M059J (cell line): ENCODE data around the gene SPRR2E. TPM values are rescaled to one million over a fixed set of nuclear protein-coding genes. Genes with fewer than 3 reads are reported as not detected.
"Not testable (repeated sequence)": the region's sequence is repeated elsewhere in the genome, so short reads cannot be mapped to it uniquely, and the experiment has no call there.

Source experiments
- DNase-seq: peaks from one replicate; pipeline ENCODE4 v3.0.0-alpha.2; 2012; ENCODE audit warnings: low read depth
- total RNA-seq: library from RNA; depleted of rRNA; stranded (reverse); fragments of >200 nt; shearing (Covaris generic); gene quantifications from 2 replicates; pipeline ENCODE4 v1.2.3, GENCODE V29; 2014; rRNA removed

Gene SPRR2E
- total RNA-seq, 1 experiment from 2014 or later: not detected

DNA sequence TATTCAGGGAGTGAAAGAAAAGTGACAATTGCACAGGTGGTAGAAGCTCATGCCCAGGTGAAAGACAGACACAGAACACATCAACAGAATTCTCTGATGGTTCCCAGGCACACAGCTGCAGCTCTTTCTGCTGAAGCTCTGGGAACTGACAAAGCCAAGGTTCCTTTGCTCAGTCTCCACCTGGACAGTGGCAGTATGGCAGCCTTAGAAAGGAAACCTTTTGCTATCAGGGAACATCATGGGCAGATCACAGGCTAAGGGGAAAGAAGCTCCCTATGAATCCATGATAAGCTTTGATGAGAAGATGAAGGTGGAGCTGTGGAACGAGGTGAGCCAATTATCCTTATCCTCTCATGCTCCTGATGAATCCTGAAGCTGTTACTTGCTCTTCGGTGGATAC is 24.1 kb downstream of the SPRR2E start:
- DNase-seq: no peak

DNA sequence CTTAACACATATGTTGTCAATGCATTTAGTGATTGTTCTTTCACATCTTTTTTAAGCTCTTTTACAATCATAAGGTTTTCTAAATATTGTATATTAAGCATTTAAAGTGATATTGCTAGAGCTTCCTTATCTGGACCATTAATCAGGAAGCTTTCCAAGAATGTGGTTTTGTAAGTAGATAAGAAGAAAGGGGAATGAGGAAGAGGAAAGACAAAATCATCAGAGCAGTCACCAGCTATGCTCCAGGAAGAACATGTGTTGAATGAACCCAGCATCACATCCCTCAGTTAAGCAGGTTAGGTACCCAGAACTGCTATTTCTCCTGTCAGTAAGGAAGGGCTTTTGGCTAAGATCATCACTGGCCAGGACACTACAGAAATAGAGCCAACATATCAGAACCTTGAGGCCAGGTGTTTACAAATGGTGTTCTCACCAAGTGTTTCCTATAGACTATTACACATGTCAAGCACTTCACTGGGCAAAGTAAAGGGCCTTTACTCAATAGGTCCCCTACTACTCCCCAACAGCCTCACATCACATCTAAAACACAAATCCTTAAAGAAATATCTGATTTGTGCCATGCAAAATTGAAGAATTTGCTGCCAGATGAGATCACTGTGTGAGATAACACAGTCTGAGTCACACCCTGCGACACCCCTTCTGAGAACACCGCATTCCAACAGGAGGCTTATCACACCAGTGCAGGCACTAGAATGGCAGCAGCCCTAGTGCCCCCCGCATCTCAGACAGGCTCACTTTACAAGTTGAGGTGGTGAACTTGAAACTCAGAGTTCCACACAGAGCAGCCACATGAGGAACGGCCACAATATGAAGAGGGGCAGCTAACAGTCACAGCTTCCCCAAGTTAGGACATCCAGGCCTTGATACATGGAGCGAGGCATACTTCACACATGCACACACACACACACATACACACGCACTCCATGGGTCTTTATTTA is 35.2 kb downstream of the SPRR2E start:
- DNase-seq: peak; percentile 1

GRCh38 chr1:153058154-153058553 is 36.2 kb downstream of the SPRR2E start:
- DNase-seq: no peak

DNA sequence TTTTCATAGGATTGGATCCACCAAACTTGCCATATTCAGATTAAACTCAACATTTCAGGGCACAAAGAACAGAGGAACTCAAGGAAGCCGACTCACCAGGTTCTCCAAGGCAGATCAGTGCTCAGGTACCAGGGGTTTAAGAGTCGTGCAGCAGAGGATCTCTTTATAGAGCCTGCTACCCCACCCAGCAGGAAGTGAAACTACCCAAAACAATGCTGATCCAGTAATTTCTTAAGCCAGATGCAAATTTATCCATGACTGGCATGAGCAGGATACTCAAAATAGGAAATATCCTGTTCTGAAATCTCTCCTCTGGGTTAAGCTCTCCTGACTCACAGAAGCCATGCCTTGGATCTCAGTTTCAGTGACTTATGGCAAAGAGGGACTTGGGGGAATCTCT is 37.0 kb downstream of the SPRR2E start, which contains the start of gene SPRR2A:
TSS of gene SPRR2A (minus strand) at position 138 of the 400 bp plus-strand sequence. CDS start 777 bp downstream, outside the sequence.
- DNase-seq: no peak

- not testable (repeated sequence) for DNase-seq
Observed at GRCh38 chr1:153056111-153056510, 38.2 kb downstream of the SPRR2E start.

DNA sequence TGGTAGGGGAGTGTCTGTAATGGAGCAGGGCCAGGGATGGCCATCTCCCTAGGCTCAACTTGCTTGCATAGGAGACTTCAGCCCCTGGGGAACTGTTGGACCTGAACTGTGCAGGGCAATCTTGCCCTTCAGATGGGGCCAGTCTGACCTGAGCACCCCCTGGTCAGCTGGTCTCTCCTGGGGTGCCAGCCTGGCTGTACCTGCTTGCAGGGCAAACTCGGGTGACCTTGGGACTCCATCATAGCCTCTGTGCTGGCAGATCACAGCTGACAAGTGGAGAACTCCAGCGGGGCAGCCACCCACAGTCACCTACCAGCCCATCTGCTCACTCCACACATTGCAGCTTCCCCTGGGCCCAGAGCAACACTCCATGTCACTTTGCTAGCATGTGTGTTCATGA is 45.1 kb downstream of the SPRR2E start:
- DNase-seq: no peak

Other genes with a start within 250 kb of the SPRR2E start
- not detected in 2 replicates for gene LCE7A, start 234.5 kb downstream of the SPRR2E start, total RNA-seq
- gene SMCP, start 216.2 kb downstream of the SPRR2E start, total RNA-seq: not detected in 2 replicates
- gene IVL, start 186.0 kb downstream of the SPRR2E start, total RNA-seq: not detected in 2 replicates
- not detected in 2 replicates for gene SPRR5, start 147.3 kb downstream of the SPRR2E start, total RNA-seq
- not detected in 2 replicates for gene SPRR4, start 123.9 kb downstream of the SPRR2E start, total RNA-seq
- gene SPRR1A, start 110.4 kb downstream of the SPRR2E start, total RNA-seq: not detected in 2 replicates
- not detected in 2 replicates for gene SPRR3, start 92.8 kb downstream of the SPRR2E start, total RNA-seq
- gene SPRR1B, start 63.3 kb downstream of the SPRR2E start, total RNA-seq: not detected in 2 replicates
- gene SPRR2D, start 53.4 kb downstream of the SPRR2E start, total RNA-seq: not detected in 2 replicates
- not detected in 2 replicates for gene SPRR2A, start 37.0 kb downstream of the SPRR2E start, total RNA-seq
- not detected in 2 replicates for gene SPRR2B, start 22.9 kb downstream of the SPRR2E start, total RNA-seq
- gene SPRR2F, start 19.0 kb upstream of the SPRR2E start, total RNA-seq: not detected in 2 replicates
- gene SPRR2G, start 56.4 kb upstream of the SPRR2E start, total RNA-seq: not detected in 2 replicates
- not detected in 2 replicates for gene LELP1, start 108.9 kb upstream of the SPRR2E start, total RNA-seq
- not detected in 2 replicates for gene PRR9, start 123.1 kb upstream of the SPRR2E start, total RNA-seq
- not detected in 2 replicates for gene LORICRIN, start 165.2 kb upstream of the SPRR2E start, total RNA-seq
- gene PGLYRP3, start 218.4 kb upstream of the SPRR2E start, total RNA-seq: not detected in 2 replicates